ENCODE data around the gene FUOM.
"Not testable (repeated sequence)": the region's sequence is repeated elsewhere in the genome, so short reads cannot be mapped to it uniquely, and the experiment has no call there.

FUOM gene

DNA sequence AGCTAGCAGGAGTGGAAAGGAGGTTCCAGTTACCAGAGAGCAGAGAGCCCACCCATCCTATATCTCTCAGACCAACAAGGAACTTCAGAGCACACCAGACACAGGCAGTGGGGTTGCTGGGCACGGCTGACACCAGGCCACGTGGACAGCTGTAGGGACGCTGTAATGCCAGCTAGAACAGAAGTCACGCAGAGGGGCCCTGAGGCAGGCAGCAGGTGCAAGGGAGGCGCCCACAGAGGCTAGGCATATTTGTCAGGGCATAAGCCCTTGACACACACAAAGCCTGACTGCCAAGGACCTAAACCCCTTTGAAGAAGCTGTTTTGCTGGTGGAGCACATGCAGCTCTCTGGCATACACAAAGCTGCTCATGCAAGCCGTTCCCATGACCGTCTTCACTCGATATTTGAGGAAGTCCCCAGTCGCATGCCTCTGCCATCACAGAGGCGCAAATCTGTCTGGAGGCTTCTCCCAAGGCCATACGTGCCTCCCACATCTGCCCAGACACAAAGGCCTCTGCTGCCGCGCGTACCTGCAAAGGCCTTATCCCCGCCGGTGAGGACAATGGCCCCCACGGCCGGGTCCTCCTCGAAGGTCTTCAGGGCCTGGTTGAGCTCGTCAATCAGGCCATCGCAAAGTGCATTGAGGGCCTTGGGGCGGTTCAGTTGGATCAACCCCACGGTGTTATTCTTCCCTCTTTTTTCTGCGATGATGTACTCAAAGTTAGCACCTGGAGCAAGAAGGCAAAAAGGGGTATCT lies 12.4 kb upstream of the FUOM start:
- no peak for DNase-seq

GRCh38 chr10:133368153-133368552 lies 10.3 kb upstream of the FUOM start:
- DNase-seq, result no peak

- not testable (repeated sequence) for DNase-seq
These were observed 9.6 kb upstream of the FUOM start for GRCh38 chr10:133367461-133367860.

- no peak for DNase-seq
These were observed 8.9 kb upstream of the FUOM start for GRCh38 chr10:133366751-133367150.

GRCh38 chr10:133366130-133366478 lies 8.3 kb upstream of the FUOM start:
- DNase-seq, result no peak

DNA sequence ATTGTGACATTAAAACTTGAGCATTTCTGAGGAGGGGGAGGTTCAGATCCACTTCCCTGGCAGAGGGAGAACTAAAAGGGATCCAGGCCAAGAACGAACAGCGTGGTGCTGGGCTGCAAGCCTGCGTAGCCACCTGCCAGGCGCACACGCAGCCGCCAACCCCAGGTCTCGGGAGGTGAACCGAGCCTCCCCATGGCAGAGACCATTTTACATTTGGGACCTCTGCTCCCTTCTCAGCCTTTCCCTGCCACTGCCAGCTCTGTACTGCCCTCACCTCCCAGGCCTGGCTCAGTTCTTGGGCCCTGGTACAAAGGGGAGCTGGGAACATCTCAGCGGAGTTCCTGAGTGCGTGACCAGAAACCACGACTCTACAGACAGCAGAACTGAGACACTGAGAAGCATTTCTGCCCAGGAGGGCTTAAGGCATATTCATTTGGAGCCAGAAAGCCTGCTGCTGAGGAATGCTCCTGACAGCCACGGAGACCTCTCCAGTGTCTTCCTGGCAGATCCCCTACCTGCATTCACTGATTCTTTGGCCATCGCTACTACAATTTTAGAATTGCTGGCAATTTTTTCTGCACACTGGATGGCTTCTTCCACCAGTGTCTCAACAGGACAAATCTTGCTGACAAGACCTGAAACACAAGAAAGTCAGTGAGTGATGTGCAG lies 7.8 kb upstream of the FUOM start:
- DNase-seq, result no peak

DNA sequence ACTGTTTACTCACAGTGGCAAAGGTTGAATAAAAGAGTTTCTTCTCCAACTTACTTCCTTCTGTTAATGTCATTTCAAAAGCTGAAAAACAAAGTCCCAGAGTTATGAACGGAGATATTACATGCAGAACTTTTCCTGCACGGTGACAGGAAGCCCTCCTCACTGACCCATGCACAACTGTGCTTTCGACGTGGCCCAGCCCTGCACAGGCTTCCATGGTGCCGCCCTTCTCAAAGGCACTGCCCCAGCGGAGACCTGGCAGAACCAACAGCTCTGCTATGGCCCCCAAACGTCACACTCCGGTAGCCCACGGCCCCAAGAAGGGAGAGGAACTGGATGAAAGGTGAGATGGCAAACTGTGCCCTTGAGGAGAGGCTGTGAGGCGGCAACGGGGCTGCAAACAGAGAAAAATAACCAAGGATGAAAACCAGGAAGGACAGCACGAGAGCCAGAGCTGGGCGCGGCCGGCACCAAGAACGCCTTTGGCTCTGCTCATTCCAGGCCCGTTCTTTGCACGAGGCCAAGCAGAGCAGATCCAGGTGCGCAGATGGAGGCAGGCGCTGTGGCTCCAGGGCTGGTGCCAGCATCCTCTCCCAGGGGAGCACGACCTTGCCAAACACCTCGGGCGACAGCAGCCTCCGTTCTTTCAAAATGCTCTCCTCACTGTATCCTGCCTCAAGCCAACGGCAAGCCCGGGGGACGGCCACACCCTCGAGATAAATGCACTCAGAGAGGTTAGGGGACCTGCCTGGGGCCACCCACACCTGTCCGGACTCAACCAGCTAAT lies 7.0 kb upstream of the FUOM start:
- no peak for DNase-seq

- no peak for DNase-seq
These were observed 5.0 kb upstream of the FUOM start for GRCh38 chr10:133362846-133363245.

DNA sequence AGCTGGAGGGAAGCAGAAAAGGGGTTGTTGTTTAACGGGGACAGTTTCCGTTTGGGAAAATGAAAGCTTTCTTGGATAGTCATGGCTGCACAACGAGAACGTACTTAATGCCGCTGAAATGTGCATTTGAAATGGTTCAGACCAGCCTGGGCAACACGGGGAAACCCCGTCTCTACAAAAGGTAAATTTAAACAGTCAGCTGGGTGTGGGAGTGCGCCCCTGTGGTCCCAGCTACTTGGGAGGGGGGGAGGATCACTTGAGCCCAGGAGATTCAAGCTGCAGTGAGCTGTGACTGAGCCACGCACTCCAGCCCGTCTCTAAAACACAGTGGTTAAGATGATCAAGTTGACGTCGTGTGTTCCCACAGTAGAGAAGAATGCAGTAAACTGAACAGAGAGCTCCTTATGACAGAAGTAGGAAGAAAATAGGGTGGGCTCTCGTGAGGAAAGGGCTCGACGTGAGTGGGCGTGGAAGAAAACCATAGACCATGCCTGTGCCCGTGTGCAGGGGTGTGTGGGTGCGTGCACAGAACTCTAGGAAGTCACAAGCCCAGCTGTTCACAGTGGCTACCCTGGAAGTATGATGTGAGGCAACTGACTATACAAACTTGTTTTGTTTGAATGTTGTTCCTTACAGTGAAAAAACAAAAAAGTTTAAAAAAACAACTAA lies 4.1 kb upstream of the FUOM start:
- DNase-seq, result no peak

GRCh38 chr10:133361227-133361626 lies 3.4 kb upstream of the FUOM start:
- DNase-seq, result no peak

DNA sequence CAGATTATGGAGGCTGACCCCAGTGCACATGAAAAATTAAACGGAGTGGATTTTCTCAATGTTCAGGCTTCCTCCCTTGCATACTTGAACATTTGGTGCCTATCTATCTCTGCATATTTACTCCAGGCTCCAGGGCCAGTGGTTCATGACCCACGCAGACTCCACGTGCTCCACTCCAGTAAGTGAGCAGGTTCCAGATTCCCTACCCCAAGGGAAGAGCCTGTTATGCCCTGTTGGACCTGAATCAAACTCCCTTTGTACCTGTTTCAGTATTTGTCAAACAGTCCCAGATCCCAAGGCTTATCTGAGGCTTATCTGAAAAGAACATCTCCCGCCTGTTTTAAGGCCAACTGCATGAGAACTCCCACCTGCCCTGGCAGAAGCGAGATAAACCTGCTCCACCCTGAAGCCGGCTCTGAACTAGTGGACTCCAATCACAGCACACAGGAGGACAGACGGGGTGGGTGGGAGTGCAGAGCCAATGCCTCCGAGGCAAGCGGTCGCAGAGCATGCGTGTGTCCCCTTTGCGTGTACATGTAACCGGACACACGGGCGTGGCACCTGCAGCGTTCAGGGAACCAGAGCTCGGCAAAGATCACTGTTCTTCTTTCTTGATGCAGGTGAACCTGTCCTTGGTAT lies 2.3 kb upstream of the FUOM start:
- DNase-seq, result no peak

- DNase-seq, result no peak
These were observed 1.7 kb upstream of the FUOM start for GRCh38 chr10:133359554-133359971.

DNA sequence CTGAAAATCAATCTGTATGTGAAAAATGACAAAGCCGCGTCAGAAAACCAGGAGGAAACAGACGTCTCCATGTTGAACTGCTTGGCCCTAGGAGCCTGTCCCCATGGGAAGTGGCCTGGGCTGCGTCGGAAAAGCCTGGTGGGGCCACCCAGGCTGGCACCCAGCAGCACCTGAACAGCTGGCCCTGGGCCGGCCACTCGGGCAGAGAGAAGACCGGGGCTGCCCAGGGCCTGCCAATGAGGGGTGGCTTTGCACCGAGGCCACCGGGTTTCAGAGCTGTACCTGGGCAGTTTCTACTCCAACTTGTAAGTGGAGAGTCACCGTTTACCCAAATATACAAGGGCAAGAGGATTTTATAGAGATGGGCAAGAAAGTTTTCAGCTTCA lies 1.1 kb upstream of the FUOM start:
- DNase-seq, result no peak

GRCh38 chr10:133358162-133358924 lies 524 bp upstream of the FUOM start:
- no peak for DNase-seq

- DNase-seq, result no peak
These were observed 1.1 kb downstream of the FUOM start for GRCh38 chr10:133356549-133357284.

DNA sequence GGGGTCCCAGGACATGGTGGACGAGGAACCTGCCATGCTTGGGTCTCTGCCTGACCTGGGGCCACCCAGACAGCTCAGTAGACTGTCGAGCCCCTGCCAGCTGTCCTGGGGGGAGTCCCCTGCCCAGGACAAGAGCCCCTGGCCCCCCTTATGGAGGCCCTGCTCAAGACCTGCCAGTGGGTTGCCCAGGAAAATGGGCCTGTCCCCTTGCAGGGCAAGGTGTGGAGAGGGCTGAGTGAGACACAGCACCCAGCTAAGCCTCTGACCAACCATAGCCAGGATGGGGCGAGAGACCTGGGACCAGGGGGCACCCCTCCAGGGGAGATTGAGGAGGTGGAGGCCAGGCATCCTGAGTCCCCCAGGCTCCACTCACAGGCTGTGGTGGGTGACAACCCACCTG lies 1.8 kb downstream of the FUOM start:
- no peak for DNase-seq

GRCh38 chr10:133355266-133355665 lies 2.6 kb downstream of the FUOM start:
- DNase-seq, result no peak

DNA sequence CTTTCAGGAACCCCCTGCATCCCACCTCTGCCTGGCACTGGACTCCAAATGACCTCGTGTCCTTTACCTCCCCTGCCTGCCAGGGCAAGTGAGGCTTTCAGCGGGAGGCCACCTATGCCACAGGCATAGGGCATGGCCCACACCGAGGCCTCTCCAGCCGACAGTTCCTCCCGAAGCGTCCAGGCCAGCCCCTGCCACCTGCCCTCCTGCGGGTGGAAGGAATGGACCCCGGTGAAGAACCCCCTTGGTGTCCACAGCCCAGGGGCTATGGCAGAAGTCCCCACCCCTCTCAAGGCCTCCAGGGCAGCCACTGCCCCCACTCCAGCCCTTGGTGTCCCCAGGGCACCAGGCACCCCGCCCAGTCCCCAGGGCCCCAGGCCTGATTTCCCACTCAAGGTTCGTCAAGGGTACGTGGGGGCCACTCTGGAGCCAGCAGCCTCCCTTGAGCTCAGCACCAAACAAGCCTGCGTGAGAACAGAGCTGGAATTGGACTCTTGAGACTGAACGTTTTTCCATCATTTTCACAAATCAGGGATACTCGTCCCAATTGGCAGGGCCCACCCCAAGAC lies 3.1 kb downstream of the FUOM start:
- no peak for DNase-seq

- no peak for DNase-seq
These were observed 3.7 kb downstream of the FUOM start for GRCh38 chr10:133353988-133354605.

Measured in amygdala (tissue), 56 donors.